GM10266 (cell line): Measurements from ENCODE around the gene NTNG1.

Experiments
- DNase-seq: peaks from one replicate; pipeline ENCODE4 v3.0.0; 2012; ENCODE audit errors: extremely low spot score
- TF ChIP-seq, protein P1 (sequence below): IDR thresholded peaks from 2 replicates; pipeline ENCODE4 v1.5.1; 2012; ENCODE audit warnings: mild to moderate bottlenecking, low read depth; ENCODE audit not compliant: control insufficient read depth, insufficient read depth; ENCODE audit errors: missing control alignments

The NTNG1 gene

DNA sequence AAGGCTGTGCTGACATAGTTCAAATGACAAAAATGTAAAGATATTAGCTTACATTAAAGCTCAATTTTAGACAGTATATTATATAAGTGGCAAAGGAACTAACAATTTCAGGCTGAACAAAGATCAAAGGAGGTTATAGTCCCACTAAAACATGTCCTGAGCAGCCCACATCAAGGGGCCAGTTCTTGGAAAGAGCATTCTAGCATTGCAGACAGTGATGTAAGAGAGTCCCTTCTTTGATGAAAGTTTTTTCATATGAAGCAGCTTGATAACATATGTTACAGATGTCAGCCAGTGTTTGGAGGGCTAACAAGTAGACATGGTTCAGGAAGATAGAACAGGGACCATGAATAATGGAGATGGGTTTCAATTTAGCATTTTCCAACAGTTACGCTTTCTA is 301.7 kb downstream of the NTNG1 start:
- no peak for DNase-seq
- TF ChIP-seq, protein P1, sequence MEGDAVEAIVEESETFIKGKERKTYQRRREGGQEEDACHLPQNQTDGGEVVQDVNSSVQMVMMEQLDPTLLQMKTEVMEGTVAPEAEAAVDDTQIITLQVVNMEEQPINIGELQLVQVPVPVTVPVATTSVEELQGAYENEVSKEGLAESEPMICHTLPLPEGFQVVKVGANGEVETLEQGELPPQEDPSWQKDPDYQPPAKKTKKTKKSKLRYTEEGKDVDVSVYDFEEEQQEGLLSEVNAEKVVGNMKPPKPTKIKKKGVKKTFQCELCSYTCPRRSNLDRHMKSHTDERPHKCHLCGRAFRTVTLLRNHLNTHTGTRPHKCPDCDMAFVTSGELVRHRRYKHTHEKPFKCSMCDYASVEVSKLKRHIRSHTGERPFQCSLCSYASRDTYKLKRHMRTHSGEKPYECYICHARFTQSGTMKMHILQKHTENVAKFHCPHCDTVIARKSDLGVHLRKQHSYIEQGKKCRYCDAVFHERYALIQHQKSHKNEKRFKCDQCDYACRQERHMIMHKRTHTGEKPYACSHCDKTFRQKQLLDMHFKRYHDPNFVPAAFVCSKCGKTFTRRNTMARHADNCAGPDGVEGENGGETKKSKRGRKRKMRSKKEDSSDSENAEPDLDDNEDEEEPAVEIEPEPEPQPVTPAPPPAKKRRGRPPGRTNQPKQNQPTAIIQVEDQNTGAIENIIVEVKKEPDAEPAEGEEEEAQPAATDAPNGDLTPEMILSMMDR, result no peak

DNA sequence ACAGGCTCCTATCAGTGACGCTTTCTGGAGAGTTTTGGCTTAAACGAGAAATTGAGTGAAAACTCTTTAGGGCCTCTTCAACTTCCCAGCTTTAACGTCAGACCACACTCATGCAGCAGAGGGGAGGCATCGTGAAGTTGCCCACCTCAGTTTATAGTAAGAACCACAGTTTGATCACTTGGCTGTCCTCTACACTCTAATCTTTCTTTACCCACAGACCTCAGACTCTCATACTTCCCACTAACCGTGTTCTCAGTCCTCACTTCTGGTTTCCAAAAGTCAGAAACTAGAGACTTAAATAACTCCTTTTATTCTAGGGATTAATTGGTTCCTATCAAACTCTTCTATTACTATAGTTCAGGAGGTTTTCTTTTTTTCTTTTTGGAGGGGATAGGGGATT is 302.2 kb downstream of the NTNG1 start:
- TF ChIP-seq, protein P1, result no peak
- no peak for DNase-seq

DNA sequence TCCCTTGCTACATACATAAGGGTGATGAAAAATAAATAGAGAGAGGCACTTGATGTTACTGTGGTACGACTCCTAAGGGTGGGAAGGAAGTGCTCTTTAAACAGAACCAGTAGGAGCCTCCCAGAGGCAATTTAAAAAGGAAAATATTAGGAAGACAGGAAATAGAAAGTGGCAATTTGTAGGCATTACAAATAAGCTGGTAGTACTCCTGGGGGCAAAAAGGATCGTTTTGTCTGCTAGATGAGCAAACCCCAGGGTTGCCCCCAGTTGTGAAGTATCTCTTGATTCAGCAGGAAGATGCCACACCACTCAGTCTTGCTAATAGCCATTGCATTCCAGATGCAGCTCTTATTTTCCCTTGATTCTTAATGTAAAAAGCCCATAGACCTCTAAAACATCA is 303.0 kb downstream of the NTNG1 start:
- TF ChIP-seq, protein P1, result no peak

DNA sequence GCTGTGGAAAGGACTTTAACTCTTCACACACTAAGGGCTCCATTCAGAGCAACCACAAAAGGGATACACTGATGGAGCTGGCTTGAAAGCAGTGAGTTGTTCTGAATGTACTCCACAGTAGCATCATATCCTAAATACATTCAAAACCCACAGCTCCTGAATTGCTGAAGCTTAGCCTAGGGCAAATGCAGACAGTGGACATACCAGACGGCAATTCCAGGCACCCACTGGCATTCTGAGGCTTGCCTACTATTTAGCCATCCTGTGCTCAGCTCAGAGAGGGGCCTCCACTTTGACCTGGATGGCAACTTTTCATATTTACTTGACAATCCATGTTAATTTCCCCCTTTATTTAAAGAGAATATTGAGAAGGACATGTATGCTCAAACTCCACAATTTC is 303.5 kb downstream of the NTNG1 start:
- TF ChIP-seq, protein P1, result no peak
- DNase-seq, result no peak

More for the DNA sequence above, 303.0 kb downstream of the NTNG1 start:
- no peak for DNase-seq

DNA sequence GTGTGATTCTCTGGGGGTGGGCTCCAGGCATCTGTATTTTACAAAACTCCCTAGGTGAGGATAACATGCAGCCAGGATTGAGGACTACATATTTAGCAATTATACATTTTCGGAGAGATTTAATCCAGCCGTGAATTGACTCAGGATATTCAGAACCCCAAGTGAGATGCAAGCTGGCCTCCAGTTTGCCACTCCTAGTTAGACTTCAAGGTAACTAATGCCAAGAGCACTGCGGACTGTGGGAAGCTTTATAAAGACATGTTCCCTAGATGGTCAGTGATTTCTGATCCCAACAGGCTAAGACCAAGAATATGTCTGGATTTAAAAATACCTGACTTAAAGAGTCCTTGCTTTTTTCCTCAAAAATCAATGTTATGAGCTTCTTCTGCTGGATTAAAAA is 308.5 kb downstream of the NTNG1 start:
- DNase-seq, result no peak
- TF ChIP-seq, protein P1, result no peak

DNA sequence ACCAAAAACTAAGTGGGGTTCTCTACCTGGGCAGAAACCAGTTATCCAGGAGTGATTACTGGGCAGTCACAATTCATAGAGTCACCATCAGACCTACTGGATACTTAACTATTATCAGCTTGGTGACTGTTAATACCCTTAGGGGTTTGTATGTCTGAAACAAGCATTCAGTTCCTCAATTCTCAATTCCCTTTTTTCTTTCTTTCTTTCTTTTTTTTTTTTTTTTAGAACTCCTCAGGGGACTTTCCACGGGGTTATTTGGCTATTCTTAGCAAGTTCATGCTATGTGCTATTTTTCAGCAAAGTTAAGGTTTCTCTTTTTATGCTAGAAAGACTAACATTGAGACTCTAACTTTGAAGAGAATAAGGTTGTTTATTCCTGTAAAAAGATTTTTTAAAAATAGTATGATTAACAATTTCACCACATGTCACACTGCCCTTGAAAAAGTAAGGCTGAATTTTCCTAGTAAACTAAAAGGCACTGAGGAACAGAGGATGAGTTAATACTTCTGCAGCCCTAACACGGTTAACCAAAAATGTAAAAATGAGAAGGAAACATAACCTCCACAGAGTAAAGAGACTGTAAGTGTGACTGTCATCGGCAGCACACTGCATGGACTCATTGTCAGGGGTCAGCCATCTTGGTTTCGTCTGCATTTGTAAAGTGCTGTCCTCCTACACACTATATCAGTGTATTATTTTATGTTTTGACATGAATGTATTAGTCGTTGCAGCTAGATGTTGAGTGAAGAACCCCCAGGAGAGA is 310.2 kb downstream of the NTNG1 start:
- TF ChIP-seq, protein P1, result no peak

DNA sequence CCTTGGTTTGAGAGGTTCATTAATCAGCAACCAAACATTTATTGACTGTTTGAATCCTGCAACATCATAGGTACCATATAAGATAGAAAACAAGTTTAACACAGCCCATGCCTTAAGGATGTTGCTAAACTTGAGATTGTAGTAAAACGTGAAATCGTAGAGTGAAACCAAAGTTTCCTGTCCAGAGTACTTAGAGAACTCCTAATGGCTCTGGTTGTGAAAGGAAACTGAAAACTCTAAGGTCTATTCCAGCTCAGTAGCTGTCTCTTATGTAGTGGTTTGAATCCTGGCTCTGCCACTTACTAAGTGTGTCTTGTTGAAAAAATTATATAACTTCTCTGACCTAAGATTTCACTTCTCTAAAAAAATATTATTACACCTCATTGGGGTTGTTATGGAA is 310.9 kb downstream of the NTNG1 start:
- TF ChIP-seq, protein P1, result no peak
- no peak for DNase-seq

More for the DNA sequence above, 310.2 kb downstream of the NTNG1 start:
- DNase-seq, result peak; percentile 23
